Suprapubic skin (tissue), 4 donors: ENCODE measurements around the gene RPL10.

Source experiments
- CTCF ChIP-seq, 2 donors: fragments of 200-600 bp in 1 of 2; fragments of 450-650 bp in 1 of 2; sonication (generic) in 1 of 2; IDR thresholded peaks; one replicate each; pipeline ENCODE4 v1.5.1; 2016 to 2019; ENCODE audit warnings: antibody characterized with exemption in 2 of 2, mild to moderate bottlenecking in 1 of 2, moderate library complexity in 1 of 2
- EP300 ChIP-seq: sonication (generic); formaldehyde crosslinking; IDR thresholded peaks from one replicate; pipeline ENCODE4 v1.6.1; 2017; ENCODE audit warnings: antibody characterized with exemption
- POLR2A ChIP-seq, 2 donors: fragments of 450-650 bp; IDR thresholded peaks; one replicate each; pipeline ENCODE4 v1.6.1; 2017; ENCODE audit warnings: antibody characterized with exemption in 2 of 2, mild to moderate bottlenecking in 2 of 2, moderate library complexity in 2 of 2
- POLR2AphosphoS5 ChIP-seq, 3 donors: sonication (generic); formaldehyde crosslinking; IDR thresholded peaks; one replicate each; pipeline ENCODE4 v1.6.1; 2017; ENCODE audit warnings: antibody characterized with exemption in 3 of 3

GRCh38 chrX:154371017-154371788 lies 27.0 kb upstream of the RPL10 start:
- no peak for TF ChIP-seq CTCF (IDR thresholded peaks at IDR 0.05)
- TF ChIP-seq POLR2AphosphoS5 (IDR thresholded peaks at IDR 0.05): peak; percentile 67 to 88 (median 75)
- TF ChIP-seq POLR2A (IDR thresholded peaks at IDR 0.05): peak in 1 of 2 donors; percentile 97
- no peak for TF ChIP-seq EP300
